ENCODE measurements around the gene TNS3.

TNS3 gene

GRCh38 chr7:47510786-47511185 is 71.1 kb downstream of the TNS3 start:
- Histone ChIP-seq H3K27me3 (ENCODE audit: control insufficient read depth, insufficient read depth, low read length) (no peaks in the 10 kb centered on the region), H3K4me3 (ENCODE audit: low read length) (no peak overlapping the region), H3K4me1 (ENCODE audit: control insufficient read depth, low read depth, low read length) (peaks cover 5% of the 10 kb centered on the region), H3K36me3 (ENCODE audit: control insufficient read depth, low read depth, low read length) (no peaks in the 10 kb centered on the region), H3K9me3 (ENCODE audit: control insufficient read depth, low read depth, low read length) (no peaks in the 10 kb centered on the region), H3K27ac (ENCODE audit: low read length) (no peak overlapping the region), H3K9ac (ENCODE audit: low read length) (no peak overlapping the region)

- H3K4me1 ChIP-seq (ENCODE audit: control insufficient read depth, low read depth, low read length) = peaks cover 5% of the 10 kb centered on the region
- no peak overlapping the region for H3K27ac ChIP-seq (ENCODE audit: low read length)
- H3K27me3 ChIP-seq (ENCODE audit: control insufficient read depth, insufficient read depth, low read length) = no peaks in the 10 kb centered on the region
- no peak overlapping the region for H3K4me3 ChIP-seq (ENCODE audit: low read length)
- H3K9ac ChIP-seq (ENCODE audit: low read length) = no peak overlapping the region
- no peaks in the 10 kb centered on the region for H3K36me3 ChIP-seq (ENCODE audit: control insufficient read depth, low read depth, low read length)
- H3K9me3 ChIP-seq (ENCODE audit: control insufficient read depth, low read depth, low read length) = no peaks in the 10 kb centered on the region
Measured at GRCh38 chr7:47510192-47510591, 71.7 kb downstream of the TNS3 start.

GRCh38 chr7:47509571-47509970 is 72.3 kb downstream of the TNS3 start:
- Histone ChIP-seq H3K36me3 (ENCODE audit: control insufficient read depth, low read depth, low read length) (no peaks in the 10 kb centered on the region), H3K27ac (ENCODE audit: low read length) (no peak overlapping the region), H3K4me1 (ENCODE audit: control insufficient read depth, low read depth, low read length) (peaks cover 5% of the 10 kb centered on the region), H3K9ac (ENCODE audit: low read length) (no peak overlapping the region), H3K4me3 (ENCODE audit: low read length) (no peak overlapping the region), H3K9me3 (ENCODE audit: control insufficient read depth, low read depth, low read length) (no peaks in the 10 kb centered on the region), H3K27me3 (ENCODE audit: control insufficient read depth, insufficient read depth, low read length) (no peaks in the 10 kb centered on the region)

GRCh38 chr7:47508389-47509380 is 73.2 kb downstream of the TNS3 start:
- no peak overlapping the region for H3K4me3 ChIP-seq (ENCODE audit: low read length)
- H3K9me3 ChIP-seq (ENCODE audit: control insufficient read depth, low read depth, low read length) = no peaks in the 10 kb centered on the region
- H3K36me3 ChIP-seq (ENCODE audit: control insufficient read depth, low read depth, low read length) = no peaks in the 10 kb centered on the region
- H3K4me1 ChIP-seq (ENCODE audit: control insufficient read depth, low read depth, low read length) = no peaks in the 10 kb centered on the region
- no peaks in the 10 kb centered on the region for H3K27me3 ChIP-seq (ENCODE audit: control insufficient read depth, insufficient read depth, low read length)
- no peak overlapping the region for H3K27ac ChIP-seq (ENCODE audit: low read length)
- H3K9ac ChIP-seq (ENCODE audit: low read length) = no peak overlapping the region

- Histone ChIP-seq H3K36me3 (ENCODE audit: control insufficient read depth, low read depth, low read length) (no peaks in the 10 kb centered on the region), H3K27ac (ENCODE audit: low read length) (no peak overlapping the region), H3K4me3 (ENCODE audit: low read length) (no peak overlapping the region), H3K4me1 (ENCODE audit: control insufficient read depth, low read depth, low read length) (no peaks in the 10 kb centered on the region), H3K9me3 (ENCODE audit: control insufficient read depth, low read depth, low read length) (no peaks in the 10 kb centered on the region), H3K9ac (ENCODE audit: low read length) (no peak overlapping the region), H3K27me3 (ENCODE audit: control insufficient read depth, insufficient read depth, low read length) (no peaks in the 10 kb centered on the region)
Measured at GRCh38 chr7:47507522-47507921, 74.4 kb downstream of the TNS3 start.

GRCh38 chr7:47506382-47507339 is 75.2 kb downstream of the TNS3 start:
- H3K4me1 ChIP-seq (ENCODE audit: control insufficient read depth, low read depth, low read length) = no peaks in the 10 kb centered on the region
- H3K4me3 ChIP-seq (ENCODE audit: low read length) = no peak overlapping the region
- H3K27ac ChIP-seq (ENCODE audit: low read length) = no peak overlapping the region
- no peaks in the 10 kb centered on the region for H3K36me3 ChIP-seq (ENCODE audit: control insufficient read depth, low read depth, low read length)
- no peaks in the 10 kb centered on the region for H3K9me3 ChIP-seq (ENCODE audit: control insufficient read depth, low read depth, low read length)
- H3K27me3 ChIP-seq (ENCODE audit: control insufficient read depth, insufficient read depth, low read length) = no peaks in the 10 kb centered on the region
- H3K9ac ChIP-seq (ENCODE audit: low read length) = no peak overlapping the region

GRCh38 chr7:47505312-47506007 is 76.5 kb downstream of the TNS3 start:
- Histone ChIP-seq H3K27ac (ENCODE audit: low read length) (no peak overlapping the region), H3K9me3 (ENCODE audit: control insufficient read depth, low read depth, low read length) (no peaks in the 10 kb centered on the region), H3K27me3 (ENCODE audit: control insufficient read depth, insufficient read depth, low read length) (no peaks in the 10 kb centered on the region), H3K4me3 (ENCODE audit: low read length) (no peak overlapping the region), H3K4me1 (ENCODE audit: control insufficient read depth, low read depth, low read length) (no peaks in the 10 kb centered on the region), H3K9ac (ENCODE audit: low read length) (no peak overlapping the region), H3K36me3 (ENCODE audit: control insufficient read depth, low read depth, low read length) (no peaks in the 10 kb centered on the region)

GRCh38 chr7:47504551-47505311 is 77.2 kb downstream of the TNS3 start:
- Histone ChIP-seq H3K4me3 (ENCODE audit: low read length) (no peak overlapping the region), H3K27ac (ENCODE audit: low read length) (no peak overlapping the region), H3K9me3 (ENCODE audit: control insufficient read depth, low read depth, low read length) (no peaks in the 10 kb centered on the region), H3K9ac (ENCODE audit: low read length) (no peak overlapping the region), H3K27me3 (ENCODE audit: control insufficient read depth, insufficient read depth, low read length) (no peaks in the 10 kb centered on the region), H3K36me3 (ENCODE audit: control insufficient read depth, low read depth, low read length) (no peaks in the 10 kb centered on the region), H3K4me1 (ENCODE audit: control insufficient read depth, low read depth, low read length) (no peaks in the 10 kb centered on the region)

GRCh38 chr7:47503281-47503680 is 78.6 kb downstream of the TNS3 start:
- H3K27ac ChIP-seq (ENCODE audit: low read length) = no peak overlapping the region
- H3K36me3 ChIP-seq (ENCODE audit: control insufficient read depth, low read depth, low read length) = no peaks in the 10 kb centered on the region
- H3K9ac ChIP-seq (ENCODE audit: low read length) = no peak overlapping the region
- no peaks in the 10 kb centered on the region for H3K4me1 ChIP-seq (ENCODE audit: control insufficient read depth, low read depth, low read length)
- H3K9me3 ChIP-seq (ENCODE audit: control insufficient read depth, low read depth, low read length) = no peaks in the 10 kb centered on the region
- no peak overlapping the region for H3K4me3 ChIP-seq (ENCODE audit: low read length)
- H3K27me3 ChIP-seq (ENCODE audit: control insufficient read depth, insufficient read depth, low read length) = no peaks in the 10 kb centered on the region

- Histone ChIP-seq H3K36me3 (ENCODE audit: control insufficient read depth, low read depth, low read length) (no peaks in the 10 kb centered on the region), H3K27me3 (ENCODE audit: control insufficient read depth, insufficient read depth, low read length) (no peaks in the 10 kb centered on the region), H3K9ac (ENCODE audit: low read length) (no peak overlapping the region), H3K9me3 (ENCODE audit: control insufficient read depth, low read depth, low read length) (no peaks in the 10 kb centered on the region), H3K4me3 (ENCODE audit: low read length) (no peak overlapping the region), H3K4me1 (ENCODE audit: control insufficient read depth, low read depth, low read length) (peaks cover 4% of the 10 kb centered on the region), H3K27ac (ENCODE audit: low read length) (no peak overlapping the region)
Measured at GRCh38 chr7:47502240-47502877, 79.6 kb downstream of the TNS3 start.
